ENCODE results near the gene DRD5. TPM values are rescaled to one million over a fixed set of nuclear protein-coding genes. Genes with fewer than 3 reads are reported as not detected.
"Not testable (repeated sequence)": the region's sequence is repeated elsewhere in the genome, so short reads cannot be mapped to it uniquely, and the experiment has no call there.

Gene DRD5
- total RNA-seq (not detected), total RNA-seq (0 reads per million in 2 donors)

DNA sequence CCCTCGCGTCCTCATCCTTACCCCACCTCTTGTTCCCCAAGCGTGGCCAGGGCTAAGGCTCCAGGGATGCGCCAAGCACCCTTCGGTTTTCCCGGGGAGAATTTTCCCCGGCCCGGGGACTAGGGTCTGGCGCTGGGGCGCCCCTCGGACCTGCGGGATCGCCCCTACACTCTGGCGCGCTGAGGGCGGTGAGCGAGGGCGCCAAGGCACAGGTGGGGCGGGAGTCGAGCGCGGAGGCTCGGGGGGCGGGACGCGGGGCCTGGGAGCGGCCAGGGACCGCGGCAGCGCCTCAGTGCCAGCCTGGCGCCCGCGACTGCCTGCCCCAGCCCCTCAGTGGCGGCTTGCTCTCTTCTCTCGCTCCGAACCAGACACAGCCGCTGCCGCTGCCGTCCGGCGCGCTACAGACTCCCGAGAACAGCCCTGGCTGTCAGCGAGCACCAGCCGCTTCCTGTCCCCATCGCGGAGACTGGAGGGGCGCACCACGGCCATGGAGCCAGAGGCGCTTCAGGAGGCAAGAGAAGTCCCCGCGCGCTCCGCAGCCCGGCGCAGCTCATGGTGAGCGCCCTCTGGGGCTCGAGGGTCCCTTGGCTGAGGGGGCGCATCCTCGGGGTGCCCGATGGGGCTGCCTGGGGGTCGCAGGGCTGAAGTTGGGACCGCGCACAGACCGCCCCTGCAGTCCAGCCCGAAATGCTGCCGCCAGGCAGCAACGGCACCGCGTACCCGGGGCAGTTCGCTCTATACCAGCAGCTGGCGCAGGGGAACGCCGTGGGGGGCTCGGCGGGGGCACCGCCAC, at the start of gene DRD5:
DRD5 (plus strand) TSS at position 292 of the 793 bp plus-strand sequence; CDS start at position 688, 396 bp downstream.
- Mint-ChIP-seq H3K4me1 (no peaks in the 10 kb centered on the region), H3K27me3 (peaks cover 62% of the 10 kb centered on the region), H3K4me3 (no peak within 1 kb of the TSS), H3K27ac (no peak within 1 kb of the TSS), H3K36me3 (ENCODE audit: low read depth) (peaks cover 4% of the 10 kb centered on the region)
- ATAC-seq = no peak
- H3K9me3 ChIP-seq (ENCODE audit: control insufficient read depth, low read length, poor library complexity, severe bottlenecking) = no peaks in the 10 kb centered on the region
- DNase-seq = no peak

GRCh38 chr4:9732256-9732655, 49.2 kb upstream of the DRD5 start:
- not testable (repeated sequence) for H3K4me1 Mint-ChIP-seq; ATAC-seq; DNase-seq; H3K27ac Mint-ChIP-seq; H3K4me3 Mint-ChIP-seq; H3K36me3 Mint-ChIP-seq (ENCODE audit: low read depth); H3K9me3 ChIP-seq (ENCODE audit: control insufficient read depth, low read length, poor library complexity, severe bottlenecking)
- H3K27me3 Mint-ChIP-seq = peaks cover 25% of the 10 kb centered on the region

GRCh38 chr4:9735515-9735914, 45.9 kb upstream of the DRD5 start:
- no peaks in the 10 kb centered on the region for H3K9me3 ChIP-seq (ENCODE audit: control insufficient read depth, low read length, poor library complexity, severe bottlenecking)
- Mint-ChIP-seq H3K4me3 (no peak overlapping the region), H3K27ac (no peak overlapping the region), H3K27me3 (peaks cover 8% of the 10 kb centered on the region), H3K36me3 (ENCODE audit: low read depth) (no peaks in the 10 kb centered on the region), H3K4me1 (no peaks in the 10 kb centered on the region)
- ATAC-seq (no peak), DNase-seq (no peak)

DNA sequence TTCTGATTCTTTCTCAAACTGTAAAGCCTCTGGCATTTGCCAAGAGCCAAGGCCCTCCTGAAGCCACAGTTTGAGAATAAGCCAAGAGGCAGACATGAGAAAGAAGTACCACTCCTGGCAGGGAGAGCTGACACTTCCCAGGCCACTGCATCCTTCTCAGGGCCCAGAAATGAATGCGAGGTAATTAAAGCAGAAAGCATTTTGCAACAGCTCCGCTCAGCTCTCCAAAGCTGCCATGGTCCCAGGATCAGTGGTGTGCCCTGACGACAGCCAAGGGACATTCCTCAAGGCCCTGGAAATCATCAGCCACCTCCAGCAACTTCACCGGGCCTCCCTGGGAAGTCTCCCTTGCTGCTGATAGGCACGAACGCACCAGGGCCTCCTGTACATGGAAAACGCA, 44.2 kb upstream of the DRD5 start:
- H3K27me3 Mint-ChIP-seq; ATAC-seq; H3K4me3 Mint-ChIP-seq; H3K4me1 Mint-ChIP-seq; H3K9me3 ChIP-seq (ENCODE audit: control insufficient read depth, low read length, poor library complexity, severe bottlenecking); DNase-seq; H3K27ac Mint-ChIP-seq; H3K36me3 Mint-ChIP-seq (ENCODE audit: low read depth): not testable (repeated sequence)

DNA sequence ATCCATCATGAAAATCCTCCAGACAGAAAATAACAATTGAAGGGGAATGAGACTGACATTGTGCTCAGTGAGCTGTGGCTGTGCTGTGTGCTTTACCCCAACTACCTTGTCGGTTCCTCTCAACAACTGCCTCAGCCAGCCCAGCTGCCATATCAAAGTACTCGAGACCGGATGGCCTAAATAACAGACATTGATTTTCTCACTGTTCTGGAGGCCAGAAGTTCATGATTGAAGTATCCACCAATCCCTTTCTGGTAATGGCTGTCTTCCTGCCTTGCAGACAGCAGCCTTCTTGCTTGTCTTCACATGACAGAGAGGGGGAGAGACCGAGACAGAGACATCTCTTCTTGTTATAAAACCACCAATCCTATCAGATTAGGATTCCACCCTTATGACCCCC, 37.6 kb upstream of the DRD5 start:
- not testable (repeated sequence) for H3K27ac Mint-ChIP-seq; ATAC-seq; DNase-seq; H3K4me3 Mint-ChIP-seq; H3K4me1 Mint-ChIP-seq; H3K9me3 ChIP-seq (ENCODE audit: control insufficient read depth, low read length, poor library complexity, severe bottlenecking); H3K36me3 Mint-ChIP-seq (ENCODE audit: low read depth)
- peaks cover 15% of the 10 kb centered on the region for H3K27me3 Mint-ChIP-seq

DNA sequence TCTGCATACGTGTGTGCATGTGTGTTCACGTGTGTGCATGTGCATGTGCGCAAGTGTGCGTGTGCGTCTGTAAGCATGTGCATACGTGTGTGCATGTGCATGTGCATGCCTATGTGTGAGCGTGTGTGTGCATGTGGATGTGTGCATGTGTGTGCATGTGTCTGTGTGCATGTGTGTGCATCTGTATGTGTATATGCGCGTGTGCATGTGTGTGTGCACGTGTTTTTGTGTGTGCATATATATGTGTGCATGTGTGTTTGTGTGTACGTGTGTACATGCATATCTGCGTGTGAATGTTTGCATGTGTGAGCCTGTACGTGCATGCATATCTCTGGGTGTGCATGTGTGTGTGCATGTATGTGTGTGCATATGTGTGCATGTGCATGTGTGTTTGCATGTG, 35.7 kb upstream of the DRD5 start:
- H3K36me3 Mint-ChIP-seq (ENCODE audit: low read depth) = no peaks in the 10 kb centered on the region
- no peaks in the 10 kb centered on the region for H3K9me3 ChIP-seq (ENCODE audit: control insufficient read depth, low read length, poor library complexity, severe bottlenecking)
- no peak overlapping the region for H3K27ac Mint-ChIP-seq
- DNase-seq (no peak), ATAC-seq (no peak)
- H3K4me1 Mint-ChIP-seq = no peaks in the 10 kb centered on the region
- H3K27me3 Mint-ChIP-seq = peaks cover 24% of the 10 kb centered on the region
- H3K4me3 Mint-ChIP-seq = no peak overlapping the region

GRCh38 chr4:9758641-9759317, 22.7 kb upstream of the DRD5 start:
- Mint-ChIP-seq H3K27me3 (peaks cover 18% of the 10 kb centered on the region), H3K4me1 (peaks cover 3% of the 10 kb centered on the region), H3K36me3 (ENCODE audit: low read depth) (no peaks in the 10 kb centered on the region), H3K4me3 (no peak overlapping the region), H3K27ac (no peak overlapping the region)
- ATAC-seq (no peak), DNase-seq (no peak)
- H3K9me3 ChIP-seq (ENCODE audit: control insufficient read depth, low read length, poor library complexity, severe bottlenecking) = no peaks in the 10 kb centered on the region

DNA sequence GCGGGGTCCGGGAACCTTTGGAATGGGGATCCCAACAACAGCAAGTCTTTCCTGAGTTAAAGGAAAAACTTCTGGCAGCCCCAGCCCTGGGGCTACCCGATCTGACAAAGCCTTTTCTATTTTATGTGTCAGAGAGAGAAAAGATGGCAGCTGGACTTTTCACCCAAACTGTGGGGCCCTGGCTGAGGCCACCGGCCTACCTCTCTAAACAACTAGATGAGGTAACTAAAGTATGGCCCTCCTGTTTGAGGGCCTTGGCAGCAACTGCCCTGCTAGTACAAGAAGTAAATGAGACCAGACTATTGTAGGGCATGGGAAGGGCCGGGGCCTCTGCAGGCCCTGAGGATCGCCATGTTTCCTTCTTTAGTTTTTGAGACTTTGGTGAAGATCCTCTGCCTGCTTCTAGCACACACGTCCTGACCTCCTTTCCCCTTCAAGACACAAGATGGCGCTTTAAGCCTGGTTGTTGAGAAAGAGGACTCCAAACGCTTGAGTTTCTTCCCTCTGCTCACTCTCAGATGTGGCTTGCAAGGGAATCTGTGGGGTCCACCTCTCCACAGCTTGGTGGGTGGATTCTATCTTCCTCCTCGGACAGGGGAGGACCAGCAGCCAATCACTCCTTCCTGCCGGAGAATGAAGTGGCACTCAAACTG, 18.5 kb upstream of the DRD5 start:
- no peak overlapping the region for H3K4me3 Mint-ChIP-seq
- peaks cover 2% of the 10 kb centered on the region for H3K36me3 Mint-ChIP-seq (ENCODE audit: low read depth)
- H3K9me3 ChIP-seq (ENCODE audit: control insufficient read depth, low read length, poor library complexity, severe bottlenecking) = no peaks in the 10 kb centered on the region
- ATAC-seq (no peak), DNase-seq (no peak)
- H3K4me1 Mint-ChIP-seq = peaks cover 3% of the 10 kb centered on the region
- peaks cover 37% of the 10 kb centered on the region for H3K27me3 Mint-ChIP-seq
- no peak overlapping the region for H3K27ac Mint-ChIP-seq

DNA sequence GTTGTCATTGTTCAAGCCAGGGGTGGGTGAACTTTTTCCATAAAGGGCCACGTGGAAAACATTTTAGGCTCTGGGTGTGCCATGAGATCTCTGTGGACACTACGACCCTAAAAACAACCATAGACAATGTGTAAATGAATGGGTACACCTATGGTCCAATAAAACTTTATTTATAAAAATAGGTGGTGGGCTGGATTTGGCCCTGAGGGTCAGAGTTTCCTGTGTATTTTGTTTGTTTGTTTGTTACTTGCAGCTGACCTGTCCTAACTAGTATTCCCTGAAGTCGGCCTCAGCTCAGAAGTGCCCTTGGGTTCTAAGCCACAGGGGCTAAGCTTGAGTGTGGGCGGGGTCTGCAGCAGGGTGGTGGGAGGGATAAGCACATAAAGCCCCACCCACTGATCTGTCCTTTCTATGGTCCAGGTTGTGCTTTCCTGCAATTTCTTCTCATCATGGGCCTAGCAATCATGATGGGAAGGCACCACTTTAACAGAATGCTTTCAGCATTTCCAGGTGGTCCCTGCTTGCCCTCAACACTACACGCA, 17.2 kb upstream of the DRD5 start:
- Mint-ChIP-seq H3K4me1 (peaks cover under 1% of the 10 kb centered on the region), H3K36me3 (ENCODE audit: low read depth) (peaks cover 2% of the 10 kb centered on the region), H3K27ac (no peak overlapping the region), H3K27me3 (peaks cover 39% of the 10 kb centered on the region), H3K4me3 (no peak overlapping the region)
- ATAC-seq = no peak
- no peaks in the 10 kb centered on the region for H3K9me3 ChIP-seq (ENCODE audit: control insufficient read depth, low read length, poor library complexity, severe bottlenecking)
- no peak for DNase-seq

GRCh38 chr4:9765091-9765490, 16.3 kb upstream of the DRD5 start:
- no peaks in the 10 kb centered on the region for H3K9me3 ChIP-seq (ENCODE audit: control insufficient read depth, low read length, poor library complexity, severe bottlenecking)
- Mint-ChIP-seq H3K27me3 (peaks cover 36% of the 10 kb centered on the region), H3K4me1 (no peaks in the 10 kb centered on the region), H3K36me3 (ENCODE audit: low read depth) (peaks cover 2% of the 10 kb centered on the region), H3K27ac (no peak overlapping the region), H3K4me3 (no peak overlapping the region)
- DNase-seq (no peak), ATAC-seq (no peak)

- H3K36me3 Mint-ChIP-seq (ENCODE audit: low read depth) = peaks cover 2% of the 10 kb centered on the region
- ATAC-seq = no peak
- H3K27ac Mint-ChIP-seq = no peak overlapping the region
- no peak overlapping the region for H3K4me3 Mint-ChIP-seq
- no peaks in the 10 kb centered on the region for H3K4me1 Mint-ChIP-seq
- no peak for DNase-seq
- H3K9me3 ChIP-seq (ENCODE audit: control insufficient read depth, low read length, poor library complexity, severe bottlenecking) = no peaks in the 10 kb centered on the region
- peaks cover 35% of the 10 kb centered on the region for H3K27me3 Mint-ChIP-seq
These were observed 12.1 kb upstream of the DRD5 start for GRCh38 chr4:9769321-9769720.

- peaks cover 27% of the 10 kb centered on the region for H3K27me3 Mint-ChIP-seq
These were observed 10.4 kb upstream of the DRD5 start for GRCh38 chr4:9771034-9771433.

GRCh38 chr4:9773471-9773870, 8.0 kb upstream of the DRD5 start:
- no peaks in the 10 kb centered on the region for H3K9me3 ChIP-seq (ENCODE audit: control insufficient read depth, low read length, poor library complexity, severe bottlenecking)
- ATAC-seq = no peak
- DNase-seq = no peak
- Mint-ChIP-seq H3K27ac (no peak overlapping the region), H3K27me3 (peaks cover 31% of the 10 kb centered on the region), H3K4me3 (no peak overlapping the region), H3K4me1 (no peaks in the 10 kb centered on the region), H3K36me3 (ENCODE audit: low read depth) (no peaks in the 10 kb centered on the region)

More at GRCh38 chr4:9771034-9771433, 10.4 kb upstream of the DRD5 start:
- no peaks in the 10 kb centered on the region for H3K9me3 ChIP-seq (ENCODE audit: control insufficient read depth, low read length, poor library complexity, severe bottlenecking)
- Mint-ChIP-seq H3K4me1 (no peaks in the 10 kb centered on the region), H3K27ac (no peak overlapping the region), H3K4me3 (no peak overlapping the region), H3K36me3 (ENCODE audit: low read depth) (no peaks in the 10 kb centered on the region)
- DNase-seq (no peak), ATAC-seq (no peak)

All from T-helper 17 cell (primary cell).